H1 (cell line): ENCODE data around the gene GGT6. TPM values are rescaled to one million over a fixed set of nuclear protein-coding genes. Genes with fewer than 3 reads are reported as not detected.

Experiments
- CTCF ChIA-PET: fragments of 300-600 bp; sonication (Branson Sonifier 250); formaldehyde crosslinking; loops from one replicate; lab custom pipeline; 2021; ENCODE audit not compliant: partially characterized antibody; lab: Charles Lee
- POLR2A ChIA-PET: fragments of 300-600 bp; sonication (Branson Sonifier 250); formaldehyde crosslinking; loops from one replicate; lab custom pipeline; 2021; ENCODE audit warnings: inconsistent platforms; ENCODE audit not compliant: partially characterized antibody; lab: Charles Lee
- DNase-seq, 2 experiments: peaks; one replicate each; pipeline versions ENCODE4 v3.0.0 to v3.0.0-alpha.2; 2010 to 2022; ENCODE audit warnings: low spot score in 2 of 2, low read depth in 1 of 2, mixed read lengths in 1 of 2
- FAIRE-seq: peaks from 2 replicates; lab custom pipeline; 2011; peaks lifted over from hg19 to GRCh38; lab: Jason Lieb, UNC
- H2AFZ ChIP-seq: 2 replicates; pipeline ENCODE4 v1.8.1; 2012; ENCODE audit warnings: low read length, inconsistent platforms
- H2AK5ac ChIP-seq: 2 replicates; pipeline ENCODE4 v1.6.1; 2013; ENCODE audit warnings: low read depth, low read length
- H2BK120ac ChIP-seq: replicated peaks from 2 replicates; pipeline ENCODE3; 2013; ENCODE audit warnings: low read depth, low read length, inconsistent platforms
- H2BK12ac ChIP-seq: 2 replicates; pipeline ENCODE4 v1.6.1; 2013; ENCODE audit warnings: low read depth, low read length
- H2BK15ac ChIP-seq: 2 replicates; pipeline ENCODE4 v1.6.1; 2013; ENCODE audit warnings: low read length
- H2BK20ac ChIP-seq: 2 replicates; pipeline ENCODE4 v1.6.1; 2013; ENCODE audit warnings: low read length
- H2BK5ac ChIP-seq: 2 replicates; pipeline ENCODE4 v1.6.1; 2013; ENCODE audit warnings: low read depth, low read length
- H3K14ac ChIP-seq: 2 replicates; pipeline ENCODE4 v1.6.1; 2013; ENCODE audit warnings: inconsistent platforms; ENCODE audit not compliant: insufficient read length
- H3K18ac ChIP-seq: 2 replicates; pipeline ENCODE4 v1.6.1; 2013; ENCODE audit warnings: low read length; ENCODE audit errors: extremely low read depth
- H3K23ac ChIP-seq: 2 replicates; pipeline ENCODE4 v1.6.1; 2013; ENCODE audit warnings: inconsistent platforms; ENCODE audit not compliant: insufficient read length
- H3K23me2 ChIP-seq: 2 replicates; pipeline ENCODE4 v1.6.1; 2013; ENCODE audit warnings: low read depth, low read length
- H3K27ac ChIP-seq: 2 replicates; pipeline ENCODE4 v1.6.1; 2011; ENCODE audit warnings: low read depth, low read length, inconsistent platforms
- H3K27me3 ChIP-seq, 4 experiments: replicated peaks in 1 of 4; 1 replicate in 1 of 4; 2 replicates in 3 of 4; pipeline versions ENCODE4 v1.6.1 to v1.8.1; 2011 to 2013; ENCODE audit warnings: low read length in 3 of 4, mild to moderate bottlenecking in 3 of 4, inconsistent platforms in 2 of 4, mixed read lengths in 2 of 4, moderate library complexity in 1 of 4; ENCODE audit not compliant: control insufficient read depth in 3 of 4, insufficient read depth in 3 of 4; ENCODE audit errors: extremely low read depth in 1 of 4
- H3K36me3 ChIP-seq, 4 experiments: 2 replicates each; pipeline versions ENCODE4 v1.6.1 to v1.8.1; 2011 to 2013; ENCODE audit warnings: mild to moderate bottlenecking in 4 of 4, low read length in 3 of 4, moderate library complexity in 2 of 4, control low read depth in 1 of 4, inconsistent platforms in 1 of 4; ENCODE audit not compliant: insufficient read depth in 4 of 4, control insufficient read depth in 2 of 4
- H3K4ac ChIP-seq: replicated peaks from 2 replicates; pipeline ENCODE3; 2013; ENCODE audit warnings: low read length, low read depth, mixed read lengths, inconsistent platforms; ENCODE audit not compliant: insufficient read length
- H3K4me1 ChIP-seq, 4 experiments: replicated peaks in 1 of 4; 1 replicate in 1 of 4; 2 replicates in 3 of 4; pipeline versions ENCODE4 v1.6.1 to v1.8.1; 2011 to 2013; ENCODE audit warnings: low read length in 3 of 4, inconsistent platforms in 2 of 4, mixed read lengths in 1 of 4; ENCODE audit not compliant: insufficient read depth in 4 of 4, control insufficient read depth in 3 of 4
- H3K4me2 ChIP-seq, 2 experiments: 2 replicates each; pipeline versions ENCODE4 v1.6.1 to v1.8.1; 2011 to 2013; ENCODE audit warnings: low read depth in 2 of 2, low read length in 2 of 2, control low read depth in 1 of 2, inconsistent platforms in 1 of 2, mild to moderate bottlenecking in 1 of 2; ENCODE audit not compliant: insufficient read depth in 1 of 2
- H3K4me3 ChIP-seq, 4 experiments: fragments of 200-600, 300-600 bp in 1 of 4; sonication (generic), shearing (Covaris generic), sonication (Bioruptor Twin) in 1 of 4; 2 replicates each; pipeline versions ENCODE4 v1.5.1 to v1.8.1; 2011 to 2016; ENCODE audit warnings: low read length in 4 of 4, low read depth in 3 of 4, control low read depth in 2 of 4, inconsistent platforms in 2 of 4, mild to moderate bottlenecking in 2 of 4, mixed read lengths in 1 of 4, moderate library complexity in 1 of 4; ENCODE audit not compliant: insufficient read depth in 2 of 4; ENCODE audit errors: extremely low read depth in 1 of 4
- H3K56ac ChIP-seq: replicated peaks from 2 replicates; pipeline ENCODE3; 2013; ENCODE audit warnings: low read depth, mild to moderate bottlenecking, mixed read lengths, low read length, inconsistent platforms; ENCODE audit not compliant: insufficient read length
- H3K79me1 ChIP-seq: 2 replicates; pipeline ENCODE4 v1.6.1; 2013; ENCODE audit warnings: low read depth, low read length, control low read depth
- H3K79me2 ChIP-seq, 2 experiments: 2 replicates each; pipeline versions ENCODE4 v1.6.1 to v1.8.1; 2012 to 2013; ENCODE audit warnings: low read length in 2 of 2, mild to moderate bottlenecking in 2 of 2, inconsistent platforms in 1 of 2; ENCODE audit not compliant: insufficient read depth in 2 of 2, control insufficient read depth in 1 of 2
- H3K9ac ChIP-seq, 4 experiments: replicated peaks in 1 of 4; 1 replicate in 1 of 4; 2 replicates in 3 of 4; pipeline versions ENCODE4 v1.6.1 to v1.8.1; 2011 to 2013; ENCODE audit warnings: low read depth in 3 of 4, low read length in 3 of 4, control low read depth in 2 of 4, mild to moderate bottlenecking in 2 of 4, moderate library complexity in 2 of 4, inconsistent platforms in 1 of 4; ENCODE audit errors: extremely low read depth in 1 of 4
- H3K9me3 ChIP-seq, 2 experiments: 2 replicates each; pipeline versions ENCODE4 v1.6.1 to v1.8.1; 2012 to 2013; ENCODE audit warnings: mild to moderate bottlenecking in 2 of 2, moderate library complexity in 2 of 2, control low read depth in 1 of 2, inconsistent platforms in 1 of 2, low read depth in 1 of 2, low read length in 1 of 2, mixed read lengths in 1 of 2; ENCODE audit not compliant: insufficient read depth in 2 of 2
- H4K20me1 ChIP-seq, 2 experiments: replicated peaks in 1 of 2; 2 replicates each; pipeline versions ENCODE3 to v1.8.1; 2011 to 2013; ENCODE audit warnings: inconsistent platforms in 2 of 2, low read length in 2 of 2, mild to moderate bottlenecking in 1 of 2; ENCODE audit not compliant: insufficient read depth in 2 of 2, control insufficient read depth in 1 of 2
- H4K5ac ChIP-seq: 2 replicates; pipeline ENCODE4 v1.6.1; 2013; ENCODE audit warnings: low read length, low read depth, mixed read lengths, inconsistent platforms; ENCODE audit not compliant: insufficient read length
- H4K8ac ChIP-seq: 2 replicates; pipeline ENCODE4 v1.8.0; 2013; ENCODE audit warnings: mild to moderate bottlenecking, moderate library complexity, low read length, inconsistent platforms; ENCODE audit not compliant: insufficient read depth; ENCODE audit errors: extremely low read depth
- H4K91ac ChIP-seq: replicated peaks from 2 replicates; pipeline ENCODE3; 2013; ENCODE audit warnings: low read length, mixed read lengths, inconsistent platforms; ENCODE audit not compliant: insufficient read length
- GTF2F1 ChIP-seq: IDR thresholded peaks from 2 replicates; pipeline ENCODE4 v1.6.1; 2012; ENCODE audit warnings: low read depth, low read length, improper control_type of control experiment, borderline replicate concordance
- JUND ChIP-seq: IDR thresholded peaks from 2 replicates; pipeline ENCODE4 v1.6.1; 2011; ENCODE audit warnings: mild to moderate bottlenecking, improper control_type of control experiment, low read length
- NRF1 ChIP-seq: IDR thresholded peaks from 2 replicates; pipeline ENCODE4 v1.6.1; 2011; ENCODE audit warnings: mild to moderate bottlenecking, low read depth, low read length, improper control_type of control experiment
- POU5F1 ChIP-seq: IDR thresholded peaks from 2 replicates; pipeline ENCODE4 v1.6.1; 2011; ENCODE audit warnings: low read depth, mild to moderate bottlenecking, low read length, moderate library complexity
- RXRA ChIP-seq: IDR thresholded peaks from 2 replicates; pipeline ENCODE4 v1.6.1; 2011; ENCODE audit warnings: low read depth, mild to moderate bottlenecking, low read length, moderate library complexity; ENCODE audit not compliant: insufficient read depth
- SUZ12 ChIP-seq: fragments of 200-600 bp; sonication (generic); IDR thresholded peaks from 2 replicates; pipeline ENCODE4 v1.6.1; 2012; ENCODE audit warnings: mild to moderate bottlenecking, inconsistent platforms, low read length, moderate library complexity, mixed read lengths
- TBP ChIP-seq: IDR thresholded peaks from 2 replicates; pipeline ENCODE4 v1.6.1; 2011; ENCODE audit warnings: low read depth, low read length, improper control_type of control experiment
- WGBS, 2 experiments: shearing (Covaris generic) in 1 of 2; methylation state at CpG; one replicate each; pipeline versions ENCODE4 v1.1.6 to v1.1.7; 2013 to 2015; ENCODE audit warnings: low lambda C conversion rate in 2 of 2, mixed read lengths in 2 of 2, inconsistent platforms in 1 of 2, low coverage in 1 of 2, missing lambda C conversion rate in 1 of 2; ENCODE audit not compliant: insufficient replicate concordance in 2 of 2, insufficient coverage in 1 of 2, insufficient read length in 1 of 2; ENCODE audit errors: extremely low coverage in 1 of 2, missing lambda C conversion rate in 1 of 2; 5-methylcytosine and 5-hydroxymethylcytosine counted together
- polyA plus RNA-seq, 7 experiments: library from polyadenylated mRNA; depleted of rRNA in 3 of 7; stranded (reverse) in 5 of 7; unstranded in 2 of 7; fragments of >200 nt in 5 of 7; fragments of 200-250 nt in 2 of 7; gene quantifications; 1 replicate in 5 of 7; 2 replicates in 1 of 7; 4 replicates in 1 of 7; pipeline versions ENCODE4 v1.2.1 to v1.2.3, GENCODE V29; 2011 to 2013; ENCODE audit warnings: missing spikeins in 2 of 7, mixed read lengths in 2 of 7
- total RNA-seq: library from RNA; stranded (reverse); fragmentation: NEBNext Ultra II Directional; extraction: Animal tissue kit (Norgen Biotek cat#: 25700); gene quantifications from 2 replicates; pipeline ENCODE4 v1.2.1, GENCODE V29; 2021

GGT6 gene
- total and polyA plus RNA-seq, 2 of the 8 experiments (the other 6 are each of a cell fraction or from before 2014, with no cell fraction given): 0.18 TPM; not detected in 1

DNA sequence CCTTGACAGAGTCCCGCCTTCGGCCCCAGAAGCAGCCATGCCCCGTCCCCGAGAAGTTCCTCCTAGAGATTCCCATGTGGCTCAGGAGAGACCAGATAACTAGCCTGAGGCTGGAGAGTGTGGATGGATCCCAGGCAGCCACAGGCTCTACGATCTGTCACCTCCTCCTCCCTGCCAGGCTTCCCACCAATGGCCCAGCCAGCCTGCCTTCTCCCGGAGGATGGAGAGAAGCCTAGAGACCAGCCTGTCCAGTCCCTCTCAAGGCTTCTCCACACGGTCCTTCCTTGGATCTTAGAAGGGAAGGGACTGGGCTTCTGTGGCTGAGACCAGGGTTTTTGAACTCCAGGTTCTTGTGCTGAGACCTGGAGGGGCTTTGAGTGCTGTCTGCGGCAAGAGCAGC, 22.3 kb upstream of the GGT6 start:
- Histone ChIP-seq H4K91ac (no peak overlapping the region), H3K4ac (no peak overlapping the region), H4K20me1 (peaks cover 0 to 1% of the 10 kb centered on the region in 2 experiments), H4K8ac (no peak overlapping the region), H3K4me2 (no peak overlapping the region; a peak in 1 of 4 replicates), H3K4me1 (peaks cover 0 to 18% (median 13%) of the 10 kb centered on the region in 4 experiments; a peak in 6 of 7 replicates), H2BK12ac (no peak overlapping the region), H2AK5ac (no peak overlapping the region; the same call in 1 of the 2 replicates), H3K18ac (no peak overlapping the region), H3K23me2 (peaks cover 10% of the 10 kb centered on the region; the same call in 1 of the 2 replicates), H3K79me2 (no peaks in the 10 kb centered on the region)
- FAIRE-seq: no peak
- no peak for TF ChIP-seq TBP
- TF ChIP-seq NRF1: no peak
- TF ChIP-seq JUND: no peak
- TF ChIP-seq GTF2F1: no peak
- no peak for TF ChIP-seq SUZ12
- TF ChIP-seq POU5F1: no peak
- TF ChIP-seq RXRA: no peak
- TF ChIP-seq, all 59 proteins: peak for 0
- no peak overlapping the region for H3K4me3 ChIP-seq
- no peak overlapping the region for H2BK15ac ChIP-seq
- H3K36me3 ChIP-seq: no peaks in the 10 kb centered on the region
- DNase-seq: no peak
- no peak overlapping the region for H3K14ac ChIP-seq
- H3K79me1 ChIP-seq: no peaks in the 10 kb centered on the region
- H3K9me3 ChIP-seq: no peaks in the 10 kb centered on the region
- H3K56ac ChIP-seq: no peak overlapping the region
- no peak overlapping the region for H3K27ac ChIP-seq
- ChIA-PET POLR2A (no interaction called here), CTCF (interaction anchor here (1.2 to 8.8 kb wide), 5 partner anchors 13 to 50 kb away, joined by 4 to 114 read pairs (median 12); partner anchors contain the start of gene GGT6)
- H3K27me3 ChIP-seq: peaks cover 8 to 45% (median 38%) of the 10 kb centered on the region in 4 experiments
- H2BK120ac ChIP-seq: no peak overlapping the region
- H3K9ac ChIP-seq: no peak overlapping the region
- H2BK5ac ChIP-seq: no peak overlapping the region
- 72% methylated on average over 8 of the region's 8 CpGs; no CpG with 5 or more reads in 1 of the 2 experiments for WGBS, 2 experiments
- no peak overlapping the region for H3K23ac ChIP-seq
- no peak overlapping the region for H2BK20ac ChIP-seq
- H2AFZ ChIP-seq: no peak overlapping the region
- no peak overlapping the region for H4K5ac ChIP-seq
